Left cardiac atrium (tissue), 4 donors: ENCODE results near the gene TNNC1. TPM values are rescaled to one million over a fixed set of nuclear protein-coding genes. Genes with fewer than 3 reads are reported as not detected.

Source experiments
- ATAC-seq, 2 donors: fragments of 200-7000 bp; cut with Tn5 transposase; one replicate each; pipeline ENCODE4 v1.9.1; 2020; ENCODE audit warnings: mild to moderate bottlenecking in 2 of 2, moderate library complexity in 2 of 2
- DNase-seq: peaks from one replicate; pipeline ENCODE4 v3.0.0-alpha.2; 2020
- intact Hi-C, 2 donors: fragments of 100-400 bp; cut with DNase I; formaldehyde crosslinking; loops; one replicate each; pipeline versions ENCODE4 v1.14.1 to v1.15.1; 2022 to 2023
- total RNA-seq, 2 donors: library from RNA; stranded (reverse); fragmentation: NEBNext Ultra II Directional; extraction: Animal tissue kit (Norgen Biotek cat#: 25700); gene quantifications; one replicate each; pipeline ENCODE4 v1.2.1, GENCODE V29; 2021
- donor health status: DM: no; HTN: yes; CAD: no.
- donor health status: DM: no; HTN: yes; CAD: no; lungs with severe emphysema.
- donor health status: DM: yes; HTN: yes; CAD: no.
- donor health status: Dilated cardiomyopathy.

Gene TNNC1
- total RNA-seq, 2 donors from 2014 or later = 2,841 to 3,233 TPM

GRCh38 chr3:52450489-52451236 is 3.2 kb downstream of the TNNC1 start:
- no peak for ATAC-seq
- no peak for DNase-seq
- intact Hi-C loops = loop anchor here in 1 of 2 donors (10.0 kb wide), 1 partner anchor 234 kb away; the partner anchor contains the start of genes GNL3 and PBRM1

- ATAC-seq = no peak
- DNase-seq = no peak
Observed at GRCh38 chr3:52447512-52448355, 6.1 kb downstream of the TNNC1 start.

GRCh38 chr3:52446631-52447511 is 7.0 kb downstream of the TNNC1 start:
- DNase-seq (peak; percentile 68), ATAC-seq (peak; percentile 29 to 34)
- intact Hi-C loops = loop anchor here in 1 of 2 donors (1.0 kb wide), 1 partner anchor 19 kb away; no protein-coding TSS in a partner anchor

More at GRCh38 chr3:52447512-52448355, 6.1 kb downstream of the TNNC1 start:
- intact Hi-C loops = loop anchor here in 1 of 2 donors (1.0 kb wide), 1 partner anchor 19 kb away; no protein-coding TSS in a partner anchor

- DNase-seq (no peak), ATAC-seq (no peak)
- intact Hi-C loops = no loop called here
Observed at GRCh38 chr3:52446042-52446441, 7.8 kb downstream of the TNNC1 start.

DNA sequence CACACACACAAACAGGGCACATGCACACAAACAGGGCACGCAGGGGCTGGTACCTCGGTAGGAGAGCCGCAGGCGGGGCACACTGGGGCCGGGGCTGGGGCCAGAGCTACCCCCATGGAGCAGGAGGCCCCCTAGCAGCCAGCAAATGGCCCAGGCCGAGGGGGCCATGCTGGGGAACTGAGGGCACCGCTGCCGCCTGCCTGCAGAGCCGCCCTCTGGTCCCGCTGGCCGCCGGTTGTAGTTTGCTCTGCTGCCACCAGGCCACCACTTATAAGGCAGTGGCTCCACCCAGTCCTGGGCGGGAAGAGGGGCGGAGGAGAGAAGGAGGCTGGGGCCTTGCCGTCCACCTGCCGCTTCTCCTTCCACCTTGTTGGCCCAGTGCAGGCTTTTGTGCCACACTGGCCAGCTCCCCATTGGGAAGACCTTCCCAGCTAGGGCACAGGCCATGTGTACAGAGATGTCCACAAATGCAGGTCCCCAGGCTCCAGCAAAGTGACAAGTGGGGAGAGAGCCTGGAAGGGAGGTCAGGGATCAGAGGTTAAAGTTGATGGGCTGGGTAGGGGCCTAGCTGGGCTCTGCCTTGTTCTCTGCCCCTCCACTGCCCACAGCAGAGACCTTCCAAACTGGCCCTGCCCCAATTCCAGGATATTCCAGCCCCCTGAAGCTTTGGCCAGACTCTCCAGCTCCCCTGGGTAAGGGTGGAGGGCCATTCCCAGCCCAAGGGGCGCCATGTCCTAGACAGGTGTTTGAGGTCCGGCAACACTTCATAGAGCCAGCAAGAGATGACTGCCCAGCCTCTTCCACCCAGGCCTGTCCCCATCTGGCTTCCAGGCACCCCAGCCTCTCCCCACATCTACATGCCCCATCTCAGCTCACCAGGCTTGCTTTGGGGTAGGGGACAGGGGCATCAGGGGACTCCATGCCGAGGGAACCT is 8.7 kb downstream of the TNNC1 start, which contains the start of gene SEMA3G:
Gene SEMA3G (minus strand): TSS at position 244 of the 934 bp plus-strand sequence. CDS start 76 bp downstream, at position 168.
- intact Hi-C loops = no loop called here
- DNase-seq (peak; percentile 78), ATAC-seq (peak; percentile 58 to 76)

- no peak for ATAC-seq
- DNase-seq = no peak
- intact Hi-C loops = no loop called here
Observed at GRCh38 chr3:52443791-52444687, 9.8 kb downstream of the TNNC1 start.

- DNase-seq = no peak
- ATAC-seq = no peak
- intact Hi-C loops = no loop called here
Observed at GRCh38 chr3:52443268-52443610, 10.6 kb downstream of the TNNC1 start.

DNA sequence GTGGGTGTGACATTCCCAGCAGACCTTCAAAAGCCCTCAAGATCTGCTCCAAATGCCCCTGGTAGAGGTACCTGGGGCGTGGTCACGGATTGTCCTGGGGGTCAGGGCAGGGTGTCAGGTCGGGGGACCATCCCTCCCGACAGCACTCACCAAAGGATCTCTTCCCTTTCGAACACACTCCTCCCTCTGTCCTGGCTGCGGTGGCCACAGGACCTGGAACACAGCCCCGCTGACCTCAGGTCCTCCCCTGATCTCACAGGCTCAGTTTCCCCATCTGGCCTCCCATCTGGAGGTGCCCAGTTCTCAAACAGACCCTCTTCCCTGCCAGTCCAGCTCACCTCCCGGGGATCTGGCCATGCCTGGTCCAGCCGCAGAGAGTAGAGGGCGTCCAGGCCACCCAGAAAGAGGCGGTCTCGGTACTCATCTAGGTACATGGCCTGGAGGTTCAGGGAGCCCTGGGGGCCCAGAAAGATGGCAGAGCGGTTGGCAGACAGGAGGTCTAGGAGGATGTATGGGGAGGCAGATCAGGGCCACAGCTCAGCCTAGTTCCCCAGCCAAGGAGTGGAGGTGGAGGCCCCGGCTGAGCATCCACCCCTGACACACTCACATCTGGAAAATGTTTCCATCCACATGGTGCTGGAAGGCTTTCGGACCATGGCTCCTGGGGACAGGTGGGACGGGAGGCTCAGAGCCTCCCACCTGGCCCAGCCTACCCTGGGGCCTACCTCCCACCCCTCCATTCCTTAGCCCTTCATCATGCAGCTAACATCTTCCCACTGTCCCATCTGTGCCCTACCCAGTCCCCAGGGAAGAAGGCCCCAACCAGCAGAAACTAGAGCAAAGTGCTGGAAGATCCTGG is 11.2 kb downstream of the TNNC1 start:
- intact Hi-C loops = no loop called here
- DNase-seq (no peak), ATAC-seq (no peak)

- intact Hi-C loops = no loop called here
Observed at GRCh38 chr3:52441772-52442332, 12.0 kb downstream of the TNNC1 start.

GRCh38 chr3:52441091-52441771 is 12.6 kb downstream of the TNNC1 start:
- intact Hi-C loops = no loop called here
- DNase-seq (no peak), ATAC-seq (no peak)

More at GRCh38 chr3:52441772-52442332, 12.0 kb downstream of the TNNC1 start:
- no peak for DNase-seq
- ATAC-seq = no peak

- ATAC-seq (no peak), DNase-seq (no peak)
- intact Hi-C loops = no loop called here
Observed at GRCh38 chr3:52440671-52441070, 13.2 kb downstream of the TNNC1 start.

DNA sequence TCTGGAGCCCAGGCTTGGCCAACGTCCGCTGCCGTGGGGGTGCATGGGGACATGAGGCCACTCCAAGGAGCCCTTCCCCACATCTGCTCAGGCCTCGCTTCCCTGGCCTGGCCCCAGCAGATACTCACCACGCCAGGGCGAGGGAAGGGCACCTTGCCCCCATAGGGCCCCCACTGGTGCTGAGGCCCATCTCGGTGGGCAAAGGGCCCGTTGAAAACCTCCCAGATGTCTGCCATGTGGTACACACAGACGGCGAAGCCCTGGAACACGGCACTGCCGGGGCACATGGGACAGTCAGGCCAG is 13.6 kb downstream of the TNNC1 start:
- DNase-seq = no peak
- intact Hi-C loops = no loop called here
- ATAC-seq = no peak

- DNase-seq = no peak
- no peak for ATAC-seq
- intact Hi-C loops = no loop called here
Observed at GRCh38 chr3:52439426-52440248, 14.2 kb downstream of the TNNC1 start.

GRCh38 chr3:52438579-52439425 is 15.0 kb downstream of the TNNC1 start:
- DNase-seq (no peak), ATAC-seq (no peak)
- intact Hi-C loops = no loop called here
